Endothelial cell (in vitro differentiated cells): ENCODE measurements around the gene MXRA5. TPM values are rescaled to one million over a fixed set of nuclear protein-coding genes. Genes with fewer than 3 reads are reported as not detected.

Experiments used
- DNase-seq: peaks from one replicate; pipeline ENCODE4 v3.0.0; 2021; ENCODE audit warnings: low spot score
- H3K27ac Mint-ChIP-seq: one replicate; pipeline ENCODE4 v1.8.0; 2021; ENCODE audit warnings: mixed read lengths, inconsistent platforms; ENCODE audit not compliant: unreplicated experiment
- H3K27me3 Mint-ChIP-seq: one replicate; pipeline ENCODE4 v1.8.0; 2021; ENCODE audit warnings: mild to moderate bottlenecking, moderate library complexity, mixed read lengths, inconsistent platforms; ENCODE audit not compliant: unreplicated experiment
- H3K36me3 Mint-ChIP-seq: one replicate; pipeline ENCODE4 v1.8.0; 2021; ENCODE audit warnings: mild to moderate bottlenecking, low read depth, mixed read lengths, inconsistent platforms; ENCODE audit not compliant: unreplicated experiment
- H3K4me1 Mint-ChIP-seq: one replicate; pipeline ENCODE4 v1.8.0; 2021; ENCODE audit warnings: mild to moderate bottlenecking, mixed read lengths, inconsistent platforms; ENCODE audit not compliant: unreplicated experiment
- H3K4me3 Mint-ChIP-seq: one replicate; pipeline ENCODE4 v1.8.0; 2021; ENCODE audit warnings: mild to moderate bottlenecking, mixed read lengths, inconsistent platforms; ENCODE audit not compliant: unreplicated experiment
- H3K9me3 Mint-ChIP-seq: one replicate; pipeline ENCODE4 v1.8.0; 2021; ENCODE audit warnings: mixed read lengths, inconsistent platforms; ENCODE audit not compliant: unreplicated experiment
- total RNA-seq: library from RNA; stranded (reverse); fragmentation: NEBNext Ultra II Directional; extraction: Animal tissue kit (Norgen Biotek cat#: 25700); gene quantifications from one replicate; pipeline ENCODE4 v1.2.1, GENCODE V29; 2021; ENCODE audit not compliant: unreplicated experiment
- TF ChIP-seq, protein P1 (sequence below): fragments of 200-600 bp; sonication (generic); IDR thresholded peaks from one replicate; pipeline ENCODE4 v1.5.0; 2021; ENCODE audit warnings: antibody characterized with exemption; ENCODE audit not compliant: unreplicated experiment

MXRA5 gene
- total RNA-seq, 1 donor from 2014 or later: 4.3 TPM

DNA sequence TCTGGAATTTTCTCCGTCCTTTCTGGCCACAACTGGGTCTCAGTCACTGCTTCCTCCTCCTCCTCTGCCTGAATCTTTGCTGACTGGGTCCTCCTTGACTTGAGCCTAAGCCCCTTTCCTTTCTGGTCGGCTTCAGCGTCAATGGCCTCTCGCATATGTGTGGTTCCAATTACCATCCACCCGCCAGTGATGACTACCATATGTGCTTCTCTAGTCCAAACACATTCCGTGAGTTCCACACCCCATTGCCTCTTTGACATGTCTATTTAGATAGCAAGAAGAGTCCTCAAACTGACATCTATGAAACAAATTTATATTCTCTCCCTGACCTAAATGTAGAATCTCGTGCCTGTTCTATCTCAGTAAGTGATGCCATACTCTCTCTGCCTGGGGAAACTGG, 19.8 kb downstream of the MXRA5 start:
- Mint-ChIP-seq H3K27ac (no peak overlapping the region), H3K27me3 (no peaks in the 10 kb centered on the region), H3K4me1 (no peaks in the 10 kb centered on the region), H3K36me3 (peaks cover 4% of the 10 kb centered on the region), H3K9me3 (no peaks in the 10 kb centered on the region), H3K4me3 (no peak overlapping the region)
- no peak for DNase-seq
- TF ChIP-seq, protein P1, sequence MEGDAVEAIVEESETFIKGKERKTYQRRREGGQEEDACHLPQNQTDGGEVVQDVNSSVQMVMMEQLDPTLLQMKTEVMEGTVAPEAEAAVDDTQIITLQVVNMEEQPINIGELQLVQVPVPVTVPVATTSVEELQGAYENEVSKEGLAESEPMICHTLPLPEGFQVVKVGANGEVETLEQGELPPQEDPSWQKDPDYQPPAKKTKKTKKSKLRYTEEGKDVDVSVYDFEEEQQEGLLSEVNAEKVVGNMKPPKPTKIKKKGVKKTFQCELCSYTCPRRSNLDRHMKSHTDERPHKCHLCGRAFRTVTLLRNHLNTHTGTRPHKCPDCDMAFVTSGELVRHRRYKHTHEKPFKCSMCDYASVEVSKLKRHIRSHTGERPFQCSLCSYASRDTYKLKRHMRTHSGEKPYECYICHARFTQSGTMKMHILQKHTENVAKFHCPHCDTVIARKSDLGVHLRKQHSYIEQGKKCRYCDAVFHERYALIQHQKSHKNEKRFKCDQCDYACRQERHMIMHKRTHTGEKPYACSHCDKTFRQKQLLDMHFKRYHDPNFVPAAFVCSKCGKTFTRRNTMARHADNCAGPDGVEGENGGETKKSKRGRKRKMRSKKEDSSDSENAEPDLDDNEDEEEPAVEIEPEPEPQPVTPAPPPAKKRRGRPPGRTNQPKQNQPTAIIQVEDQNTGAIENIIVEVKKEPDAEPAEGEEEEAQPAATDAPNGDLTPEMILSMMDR: no peak

DNA sequence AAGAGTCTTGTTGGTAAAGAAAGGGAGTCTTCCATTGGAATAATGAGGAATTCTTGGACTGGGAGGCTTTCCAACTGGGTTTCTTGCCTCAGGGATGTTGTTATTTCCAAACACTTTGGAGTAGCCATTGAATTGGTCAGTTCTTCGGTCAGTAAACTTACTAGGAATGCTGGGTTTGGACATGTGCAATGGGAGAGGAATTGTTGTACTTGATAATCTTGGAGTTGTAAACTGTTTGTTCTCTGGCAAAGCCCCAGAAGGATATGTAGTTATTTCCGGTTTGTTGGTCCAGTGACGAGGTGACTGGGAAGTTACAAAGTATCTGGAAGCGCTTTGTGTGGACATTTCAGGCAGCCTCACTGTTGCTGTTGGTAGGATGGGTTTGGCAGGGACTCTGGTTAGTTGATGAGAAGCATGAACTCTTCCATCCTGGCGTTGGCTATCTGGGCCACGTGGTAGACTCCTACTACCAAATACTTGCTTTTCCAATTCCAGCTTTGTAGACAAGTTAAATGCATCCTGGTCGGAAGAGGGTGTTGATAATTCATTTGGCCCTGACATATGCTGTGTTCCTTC, 25.9 kb downstream of the MXRA5 start:
- peaks cover 4% of the 10 kb centered on the region for H3K36me3 Mint-ChIP-seq
- H3K27ac Mint-ChIP-seq: no peak overlapping the region
- peaks cover 3% of the 10 kb centered on the region for H3K27me3 Mint-ChIP-seq

DNA sequence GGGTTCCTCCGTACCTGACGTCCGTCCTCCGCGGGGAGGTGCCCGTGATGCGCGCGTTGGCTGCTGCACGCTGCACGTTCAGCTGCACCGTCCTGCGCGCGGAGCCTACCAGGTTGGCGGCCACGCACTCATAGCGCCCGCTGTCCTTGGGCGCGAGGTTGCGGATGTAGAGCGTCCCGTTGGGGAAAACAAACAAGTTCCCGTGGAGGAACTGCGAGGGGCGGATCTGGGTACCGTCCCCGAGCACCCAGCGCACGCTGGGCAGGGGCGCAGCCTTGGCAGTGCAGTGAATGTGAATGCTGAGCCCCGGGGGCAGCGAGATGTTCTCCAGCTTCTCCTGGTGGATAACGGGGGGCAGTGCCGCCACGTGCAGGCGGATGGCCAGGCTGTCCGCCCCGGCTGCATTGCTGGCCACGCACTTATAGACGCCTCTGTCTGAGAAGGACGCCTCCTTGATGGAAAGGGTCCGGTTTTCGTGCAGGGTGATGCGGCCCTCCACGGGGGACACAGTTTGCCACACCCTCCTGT, 29.2 kb downstream of the MXRA5 start:
- Mint-ChIP-seq H3K4me1 (no peaks in the 10 kb centered on the region), H3K27ac (no peak overlapping the region), H3K9me3 (no peaks in the 10 kb centered on the region), H3K27me3 (peaks cover 3% of the 10 kb centered on the region), H3K36me3 (no peaks in the 10 kb centered on the region), H3K4me3 (no peak overlapping the region)
- TF ChIP-seq, protein P1: no peak
- no peak for DNase-seq

More for the DNA sequence above, 25.9 kb downstream of the MXRA5 start:
- Mint-ChIP-seq H3K4me1 (no peaks in the 10 kb centered on the region), H3K4me3 (no peak overlapping the region), H3K9me3 (no peaks in the 10 kb centered on the region)
- DNase-seq: no peak
- TF ChIP-seq, protein P1: no peak

DNA sequence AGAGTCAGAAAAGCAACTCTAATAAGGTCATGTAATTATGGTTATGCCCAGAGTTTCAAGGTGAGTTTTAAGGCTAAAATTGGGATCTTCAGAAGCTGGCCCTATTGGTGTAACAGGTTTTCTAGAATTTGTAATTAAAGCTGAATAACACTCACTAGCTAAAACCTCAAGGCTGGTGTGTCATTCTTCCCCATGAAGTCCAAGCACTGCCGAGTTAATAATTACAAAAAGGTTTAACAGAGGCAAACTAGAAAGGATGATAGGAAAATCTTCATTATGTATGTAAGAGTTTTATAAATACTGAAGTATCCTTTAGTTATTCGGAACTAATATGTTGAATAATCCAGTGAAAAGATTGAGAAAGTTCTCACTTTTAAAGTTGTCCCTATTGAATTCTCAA, 34.3 kb downstream of the MXRA5 start:
- Mint-ChIP-seq H3K27me3 (no peaks in the 10 kb centered on the region), H3K36me3 (peaks cover 7% of the 10 kb centered on the region), H3K9me3 (no peaks in the 10 kb centered on the region), H3K27ac (no peak overlapping the region), H3K4me1 (no peaks in the 10 kb centered on the region), H3K4me3 (no peak overlapping the region)
- no peak for DNase-seq
- TF ChIP-seq, protein P1: no peak

DNA sequence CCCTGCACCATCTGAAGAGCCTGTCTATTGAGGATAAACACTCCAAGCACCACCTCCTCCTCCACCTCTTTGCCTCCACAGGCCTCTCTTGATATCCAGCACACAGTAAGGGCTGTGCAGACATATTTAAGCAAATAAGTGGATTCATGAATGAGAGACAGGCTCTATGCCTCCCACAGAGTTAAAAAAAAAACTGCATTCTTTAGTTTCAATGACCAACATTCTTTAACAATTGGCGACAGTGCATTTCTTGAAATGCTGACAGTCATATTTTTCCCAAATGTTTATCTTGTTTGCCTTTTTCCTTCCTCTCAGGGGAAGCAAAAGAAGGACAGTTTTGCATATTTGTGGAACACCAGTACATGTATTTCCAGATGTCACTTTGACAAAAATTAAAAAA, 38.6 kb downstream of the MXRA5 start:
- Mint-ChIP-seq H3K27me3 (no peaks in the 10 kb centered on the region), H3K9me3 (no peaks in the 10 kb centered on the region), H3K27ac (no peak overlapping the region), H3K4me1 (no peaks in the 10 kb centered on the region), H3K4me3 (no peak overlapping the region), H3K36me3 (peaks cover 7% of the 10 kb centered on the region)
- no peak for DNase-seq
- TF ChIP-seq, protein P1: no peak
